Esophagus squamous epithelium (tissue), 4 donors: Measurements from ENCODE around the gene SCMH1.

Source experiments
- POLR2A ChIP-seq, 4 donors: fragments of 450-650 bp; IDR thresholded peaks; one replicate each; pipeline ENCODE4 v1.6.1; 2017; ENCODE audit warnings: antibody characterized with exemption in 4 of 4, mild to moderate bottlenecking in 4 of 4, moderate library complexity in 3 of 4
- TF ChIP-seq, protein P1 (sequence below), 6 experiments: fragments of 450-650 bp in 4 of 6; fragments of 200-600 bp in 2 of 6; sonication (generic) in 2 of 6; IDR thresholded peaks; one replicate each; pipeline ENCODE4 v1.5.1; 2016 to 2019; ENCODE audit warnings: antibody characterized with exemption in 6 of 6, mild to moderate bottlenecking in 4 of 6, moderate library complexity in 4 of 6

GRCh38 chr1:41033272-41033671 lies 208.8 kb downstream of the SCMH1 start:
- TF ChIP-seq, protein P1, sequence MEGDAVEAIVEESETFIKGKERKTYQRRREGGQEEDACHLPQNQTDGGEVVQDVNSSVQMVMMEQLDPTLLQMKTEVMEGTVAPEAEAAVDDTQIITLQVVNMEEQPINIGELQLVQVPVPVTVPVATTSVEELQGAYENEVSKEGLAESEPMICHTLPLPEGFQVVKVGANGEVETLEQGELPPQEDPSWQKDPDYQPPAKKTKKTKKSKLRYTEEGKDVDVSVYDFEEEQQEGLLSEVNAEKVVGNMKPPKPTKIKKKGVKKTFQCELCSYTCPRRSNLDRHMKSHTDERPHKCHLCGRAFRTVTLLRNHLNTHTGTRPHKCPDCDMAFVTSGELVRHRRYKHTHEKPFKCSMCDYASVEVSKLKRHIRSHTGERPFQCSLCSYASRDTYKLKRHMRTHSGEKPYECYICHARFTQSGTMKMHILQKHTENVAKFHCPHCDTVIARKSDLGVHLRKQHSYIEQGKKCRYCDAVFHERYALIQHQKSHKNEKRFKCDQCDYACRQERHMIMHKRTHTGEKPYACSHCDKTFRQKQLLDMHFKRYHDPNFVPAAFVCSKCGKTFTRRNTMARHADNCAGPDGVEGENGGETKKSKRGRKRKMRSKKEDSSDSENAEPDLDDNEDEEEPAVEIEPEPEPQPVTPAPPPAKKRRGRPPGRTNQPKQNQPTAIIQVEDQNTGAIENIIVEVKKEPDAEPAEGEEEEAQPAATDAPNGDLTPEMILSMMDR (IDR thresholded peaks at IDR 0.05), result no peak
- TF ChIP-seq POLR2A (IDR thresholded peaks at IDR 0.05), result no peak
